Colonic mucosa (tissue), 4 donors: ENCODE results near the gene ITGB1BP1. TPM values are rescaled to one million over a fixed set of nuclear protein-coding genes. Genes with fewer than 3 reads are reported as not detected.

Source experiments
- DNase-seq: peaks from one replicate; pipeline ENCODE4 v3.0.0-alpha.2; 2020
- H3K27ac ChIP-seq: fragments of 200-600 bp; one replicate; pipeline ENCODE4 v1.8.0; 2021
- H3K27me3 ChIP-seq: fragments of 200-600 bp; one replicate; pipeline ENCODE4 v1.8.0; 2021
- H3K36me3 ChIP-seq: fragments of 200-600 bp; one replicate; pipeline ENCODE4 v1.8.0; 2021
- H3K4me1 ChIP-seq: fragments of 200-600 bp; one replicate; pipeline ENCODE4 v1.8.0; 2021; ENCODE audit warnings: mild to moderate bottlenecking
- H3K4me3 ChIP-seq: fragments of 200-600 bp; one replicate; pipeline ENCODE4 v1.8.0; 2021
- H3K9ac ChIP-seq, 2 donors: one replicate each; pipeline ENCODE4 v1.7.0; 2013; ENCODE audit warnings: control low read depth in 2 of 2, low read depth in 2 of 2, low read length in 2 of 2
- H3K9me3 ChIP-seq: fragments of 200-600 bp; one replicate; pipeline ENCODE4 v1.8.0; 2021
- intact Hi-C: fragments of 100-400 bp; cut with DNase I; formaldehyde crosslinking; loops from one replicate; pipeline ENCODE4 v1.14.1; 2022
- total RNA-seq, 2 donors: library from RNA; stranded (reverse); fragmentation: NEBNext Ultra II Directional in 1 of 2; extraction: Animal tissue kit (Norgen Biotek cat#: 25700) in 1 of 2; gene quantifications; one replicate each; pipeline ENCODE4 v1.2.1, GENCODE V29; 2021
- TF ChIP-seq, protein P1 (sequence below): fragments of 200-600 bp; IDR thresholded peaks from one replicate; pipeline ENCODE4 v1.8.0; 2022; ENCODE audit warnings: antibody characterized with exemption, mild to moderate bottlenecking
- donor health status: healthy.
- donor health status: DM: no; HTN: no; CAD: no.
- donor health status: DM: no; HTN: no; CAD: no.

Gene ITGB1BP1
- total RNA-seq, 2 donors from 2014 or later: 57.5 to 58.5 TPM

DNA sequence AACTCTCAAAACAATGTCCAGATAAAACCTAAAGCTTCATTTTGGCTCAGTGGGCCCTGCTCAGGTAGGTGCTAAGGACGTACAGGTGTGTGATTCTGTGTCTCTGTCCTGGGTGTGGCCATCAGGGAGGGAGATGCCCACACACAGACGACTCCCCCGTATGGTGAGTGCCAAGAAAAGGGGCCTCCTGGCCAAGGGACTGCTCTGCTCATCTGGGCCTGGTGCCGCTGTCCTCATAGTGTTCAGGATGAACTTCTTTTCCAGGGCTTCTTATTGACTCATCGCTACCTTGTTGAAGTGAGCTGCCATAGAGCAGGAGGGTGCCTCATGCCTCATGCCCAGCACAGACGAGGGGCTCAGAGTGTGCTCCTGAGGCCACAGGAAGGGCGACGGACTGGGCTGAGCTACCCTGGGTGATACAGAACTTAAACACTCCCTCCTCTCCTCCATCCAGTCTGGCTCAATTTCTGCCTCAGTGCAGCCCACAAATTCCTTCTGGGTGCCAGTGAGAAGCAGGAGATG lies 57.8 kb downstream of the ITGB1BP1 start:
- TF ChIP-seq, protein P1, sequence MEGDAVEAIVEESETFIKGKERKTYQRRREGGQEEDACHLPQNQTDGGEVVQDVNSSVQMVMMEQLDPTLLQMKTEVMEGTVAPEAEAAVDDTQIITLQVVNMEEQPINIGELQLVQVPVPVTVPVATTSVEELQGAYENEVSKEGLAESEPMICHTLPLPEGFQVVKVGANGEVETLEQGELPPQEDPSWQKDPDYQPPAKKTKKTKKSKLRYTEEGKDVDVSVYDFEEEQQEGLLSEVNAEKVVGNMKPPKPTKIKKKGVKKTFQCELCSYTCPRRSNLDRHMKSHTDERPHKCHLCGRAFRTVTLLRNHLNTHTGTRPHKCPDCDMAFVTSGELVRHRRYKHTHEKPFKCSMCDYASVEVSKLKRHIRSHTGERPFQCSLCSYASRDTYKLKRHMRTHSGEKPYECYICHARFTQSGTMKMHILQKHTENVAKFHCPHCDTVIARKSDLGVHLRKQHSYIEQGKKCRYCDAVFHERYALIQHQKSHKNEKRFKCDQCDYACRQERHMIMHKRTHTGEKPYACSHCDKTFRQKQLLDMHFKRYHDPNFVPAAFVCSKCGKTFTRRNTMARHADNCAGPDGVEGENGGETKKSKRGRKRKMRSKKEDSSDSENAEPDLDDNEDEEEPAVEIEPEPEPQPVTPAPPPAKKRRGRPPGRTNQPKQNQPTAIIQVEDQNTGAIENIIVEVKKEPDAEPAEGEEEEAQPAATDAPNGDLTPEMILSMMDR: no peak
- no peaks in the 10 kb centered on the region for H3K4me1 ChIP-seq
- no peak for DNase-seq
- no peak overlapping the region for H3K4me3 ChIP-seq
- H3K9me3 ChIP-seq: no peaks in the 10 kb centered on the region
- no peaks in the 10 kb centered on the region for H3K27me3 ChIP-seq
- intact Hi-C loops: no loop called here
- no peak overlapping the region for H3K27ac ChIP-seq
- no peak overlapping the region for H3K9ac ChIP-seq
- no peaks in the 10 kb centered on the region for H3K36me3 ChIP-seq

DNA sequence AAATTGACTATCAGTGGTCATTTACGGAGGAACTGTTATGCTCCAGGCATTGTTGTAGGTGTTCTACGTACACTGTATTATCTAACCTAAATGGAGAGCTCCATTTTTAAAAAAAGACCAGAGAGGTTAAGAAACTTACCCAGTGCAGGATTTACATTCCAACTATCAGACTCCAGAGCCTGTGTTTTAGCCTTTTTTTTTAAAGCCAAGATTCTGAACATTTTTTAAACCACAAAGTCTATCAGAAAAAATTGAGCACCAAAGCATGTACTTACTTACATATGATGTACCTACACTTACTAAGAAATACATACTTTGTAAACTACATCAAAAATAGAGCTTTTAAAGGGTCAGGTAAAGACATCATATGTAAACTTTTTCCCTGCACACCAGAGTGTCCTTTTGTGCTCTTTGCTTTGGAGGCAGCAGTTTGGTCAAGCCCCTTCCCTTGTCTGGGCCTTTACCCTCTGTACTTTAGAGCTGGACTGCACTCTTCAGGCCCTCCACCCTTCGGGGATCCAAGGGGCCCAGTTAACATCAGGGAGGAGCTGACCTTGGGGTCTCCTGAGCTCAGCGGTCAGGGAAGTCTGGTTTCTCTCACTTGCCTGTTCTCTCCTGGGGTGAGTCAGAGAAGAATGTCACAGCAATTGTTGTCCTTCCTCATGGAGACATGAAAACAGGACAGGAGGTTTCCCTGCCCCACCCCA lies 58.4 kb downstream of the ITGB1BP1 start:
- Histone ChIP-seq H3K27ac (no peak overlapping the region), H3K4me3 (no peak overlapping the region), H3K36me3 (no peaks in the 10 kb centered on the region), H3K27me3 (no peaks in the 10 kb centered on the region), H3K9me3 (no peaks in the 10 kb centered on the region), H3K4me1 (no peaks in the 10 kb centered on the region), H3K9ac (no peak overlapping the region)
- intact Hi-C loops: no loop called here
- no peak for DNase-seq
- TF ChIP-seq, protein P1: no peak

DNA sequence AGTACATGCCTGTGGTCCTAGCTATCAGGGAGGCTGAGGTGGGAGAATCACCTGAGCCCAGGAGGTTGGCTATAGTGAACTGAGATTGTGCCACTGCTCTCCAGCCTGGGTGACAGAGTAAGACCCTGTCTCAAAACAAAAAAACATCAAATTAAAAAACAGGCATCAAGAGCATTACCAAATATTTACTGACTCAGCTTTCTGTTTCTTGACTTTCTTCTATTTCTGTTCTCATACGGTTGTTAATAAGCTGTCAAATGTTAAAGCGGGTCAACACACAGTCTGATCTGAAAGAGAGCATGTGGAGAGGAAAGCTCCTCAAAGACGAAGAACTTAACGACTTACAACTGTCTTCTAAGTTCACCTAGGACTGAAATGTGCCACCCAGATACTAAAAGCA lies 59.0 kb downstream of the ITGB1BP1 start:
- TF ChIP-seq, protein P1: no peak
- intact Hi-C loops: no loop called here
- Histone ChIP-seq H3K27ac (no peak overlapping the region), H3K4me1 (no peaks in the 10 kb centered on the region), H3K27me3 (no peaks in the 10 kb centered on the region), H3K9me3 (no peaks in the 10 kb centered on the region), H3K4me3 (no peak overlapping the region), H3K9ac (no peak overlapping the region), H3K36me3 (no peaks in the 10 kb centered on the region)
- DNase-seq: no peak

DNA sequence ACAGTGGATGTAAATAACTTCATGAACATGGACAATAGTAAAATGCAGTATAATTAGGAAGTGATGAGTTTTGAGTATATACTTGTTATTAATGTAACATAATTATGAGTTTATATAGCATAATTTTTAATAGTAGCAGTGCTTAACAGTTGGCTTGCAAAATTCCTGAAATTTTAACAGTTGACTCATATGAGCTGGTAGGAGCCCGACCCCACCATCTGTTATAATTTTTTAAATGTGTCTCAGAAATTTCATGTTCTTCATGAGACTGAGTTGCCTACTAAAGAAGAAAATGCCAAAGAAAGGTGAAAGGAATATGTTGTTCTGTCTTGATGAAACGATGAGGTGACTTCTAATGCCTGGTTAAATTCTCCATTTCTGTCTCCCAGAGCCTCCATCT lies 62.6 kb downstream of the ITGB1BP1 start:
- Histone ChIP-seq H3K4me1 (no peaks in the 10 kb centered on the region), H3K4me3 (no peak overlapping the region), H3K27ac (no peak overlapping the region), H3K36me3 (no peaks in the 10 kb centered on the region), H3K9me3 (no peaks in the 10 kb centered on the region), H3K9ac (no peak overlapping the region), H3K27me3 (no peaks in the 10 kb centered on the region)
- TF ChIP-seq, protein P1: no peak
- intact Hi-C loops: no loop called here
- DNase-seq: no peak

DNA sequence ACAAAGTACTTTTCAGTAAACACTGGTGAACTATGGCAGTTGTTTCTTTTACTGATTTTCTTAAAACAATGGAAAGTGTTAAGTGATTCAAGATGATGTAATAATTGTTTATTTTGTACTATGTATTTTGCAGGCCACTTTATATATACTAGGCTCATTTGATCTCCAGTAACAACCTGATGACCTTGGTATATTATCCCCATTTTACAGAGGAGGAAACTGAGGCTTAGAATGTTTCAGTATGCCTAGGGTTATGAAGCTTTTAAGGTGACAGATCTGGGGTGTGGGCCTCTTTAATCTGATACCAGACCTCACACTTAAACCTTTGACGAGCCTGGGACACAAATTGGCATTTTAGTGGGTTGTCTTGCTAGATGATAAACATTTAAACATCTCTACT lies 63.2 kb downstream of the ITGB1BP1 start:
- H3K4me3 ChIP-seq: no peak overlapping the region
- no peaks in the 10 kb centered on the region for H3K36me3 ChIP-seq
- intact Hi-C loops: no loop called here

More for the DNA sequence above, 63.2 kb downstream of the ITGB1BP1 start:
- no peaks in the 10 kb centered on the region for H3K9me3 ChIP-seq
- TF ChIP-seq, protein P1: no peak
- no peaks in the 10 kb centered on the region for H3K4me1 ChIP-seq
- DNase-seq: no peak
- no peaks in the 10 kb centered on the region for H3K27me3 ChIP-seq
- H3K9ac ChIP-seq: no peak overlapping the region
- no peak overlapping the region for H3K27ac ChIP-seq
